ENCODE results near the gene TPPP2. TPM values are rescaled to one million over a fixed set of nuclear protein-coding genes. Genes with fewer than 3 reads are reported as not detected.

The TPPP2 gene
- total RNA-seq, 4 donors from 2014 or later: 0.67 TPM; not detected in 3

DNA sequence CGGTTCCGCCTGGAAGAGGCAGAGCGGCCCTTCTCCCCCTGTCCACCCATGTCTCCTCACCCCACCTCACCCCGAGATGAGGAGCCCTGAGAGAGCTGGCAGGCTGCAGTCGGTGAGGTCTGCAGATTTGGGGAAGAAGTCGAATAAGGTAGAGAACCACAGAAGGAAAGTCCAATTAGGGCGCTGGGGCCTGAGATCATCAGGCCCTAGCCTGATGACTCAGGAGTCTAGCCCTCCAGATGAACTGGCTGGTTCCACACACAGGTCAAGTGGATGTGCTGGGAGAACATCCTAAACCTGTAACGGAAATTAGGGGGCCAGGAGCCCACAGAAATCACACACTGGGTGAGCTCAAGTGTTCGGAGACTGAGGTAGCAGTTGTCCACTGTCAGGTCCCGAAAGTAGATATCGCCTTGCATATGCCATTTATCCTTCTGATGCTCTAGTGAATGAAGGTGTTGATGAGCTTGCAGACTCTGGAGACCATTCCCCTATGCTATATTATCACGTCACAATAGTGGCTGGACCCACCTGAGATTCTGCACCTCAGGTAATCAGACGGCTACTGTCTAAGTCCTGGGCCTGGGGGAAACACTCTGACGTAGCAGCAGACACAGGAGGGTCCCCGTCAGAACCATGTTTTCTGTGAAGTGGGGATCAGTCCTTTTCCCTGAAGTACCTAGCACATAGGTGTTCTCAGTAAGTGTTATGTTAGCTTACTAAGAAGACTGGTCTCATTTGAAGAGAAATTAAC lies 41.1 kb upstream of the TPPP2 start:
- Histone ChIP-seq H3K9me3 (no peaks in the 10 kb centered on the region), H3K4me1 (peaks cover 0 to 15% of the 10 kb centered on the region in 2 donors), H3K27me3 (no peaks in the 10 kb centered on the region), H3K27ac (peak overlapping the region; percentile 83 to 91), H3K36me3 (no peaks in the 10 kb centered on the region), H3K4me3 (peak overlapping the region; percentile 20 to 87)
- no peak for TF ChIP-seq POLR2A (IDR thresholded peaks at IDR 0.05)
- TF ChIP-seq, protein P1, sequence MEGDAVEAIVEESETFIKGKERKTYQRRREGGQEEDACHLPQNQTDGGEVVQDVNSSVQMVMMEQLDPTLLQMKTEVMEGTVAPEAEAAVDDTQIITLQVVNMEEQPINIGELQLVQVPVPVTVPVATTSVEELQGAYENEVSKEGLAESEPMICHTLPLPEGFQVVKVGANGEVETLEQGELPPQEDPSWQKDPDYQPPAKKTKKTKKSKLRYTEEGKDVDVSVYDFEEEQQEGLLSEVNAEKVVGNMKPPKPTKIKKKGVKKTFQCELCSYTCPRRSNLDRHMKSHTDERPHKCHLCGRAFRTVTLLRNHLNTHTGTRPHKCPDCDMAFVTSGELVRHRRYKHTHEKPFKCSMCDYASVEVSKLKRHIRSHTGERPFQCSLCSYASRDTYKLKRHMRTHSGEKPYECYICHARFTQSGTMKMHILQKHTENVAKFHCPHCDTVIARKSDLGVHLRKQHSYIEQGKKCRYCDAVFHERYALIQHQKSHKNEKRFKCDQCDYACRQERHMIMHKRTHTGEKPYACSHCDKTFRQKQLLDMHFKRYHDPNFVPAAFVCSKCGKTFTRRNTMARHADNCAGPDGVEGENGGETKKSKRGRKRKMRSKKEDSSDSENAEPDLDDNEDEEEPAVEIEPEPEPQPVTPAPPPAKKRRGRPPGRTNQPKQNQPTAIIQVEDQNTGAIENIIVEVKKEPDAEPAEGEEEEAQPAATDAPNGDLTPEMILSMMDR (IDR thresholded peaks at IDR 0.05): peak in 1 of 4 experiments; percentile 1
- intact Hi-C loops (cut with DNase I; ENCODE audit: low total_unique reads): no loop called here
- DNase-seq: no peak

DNA sequence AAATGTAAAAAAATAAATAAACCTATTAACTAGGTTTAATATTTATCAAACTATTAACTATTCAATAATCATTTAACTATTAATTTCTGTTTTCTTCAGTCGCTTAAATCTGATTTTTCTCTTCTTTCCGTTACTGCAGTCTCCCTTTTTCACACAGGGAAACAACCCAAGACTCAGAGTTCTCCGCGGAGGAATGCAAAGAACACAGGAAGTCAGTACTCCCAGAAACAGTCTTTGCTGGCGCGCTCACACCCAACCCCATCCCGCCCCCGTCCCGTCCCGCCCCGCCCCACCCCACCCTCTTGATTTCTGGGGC lies 40.6 kb upstream of the TPPP2 start:
- no peak for DNase-seq
- Histone ChIP-seq H3K27ac (peak overlapping the region; percentile 83 to 91), H3K4me1 (peaks cover 0 to 15% of the 10 kb centered on the region in 2 donors), H3K36me3 (no peaks in the 10 kb centered on the region), H3K4me3 (peak overlapping the region; percentile 20 to 87), H3K27me3 (no peaks in the 10 kb centered on the region), H3K9me3 (no peaks in the 10 kb centered on the region)
- TF ChIP-seq POLR2A (IDR thresholded peaks at IDR 0.05): no peak
- TF ChIP-seq, protein P1 (IDR thresholded peaks at IDR 0.05): no peak
- intact Hi-C loops (cut with DNase I; ENCODE audit: low total_unique reads): no loop called here

DNA sequence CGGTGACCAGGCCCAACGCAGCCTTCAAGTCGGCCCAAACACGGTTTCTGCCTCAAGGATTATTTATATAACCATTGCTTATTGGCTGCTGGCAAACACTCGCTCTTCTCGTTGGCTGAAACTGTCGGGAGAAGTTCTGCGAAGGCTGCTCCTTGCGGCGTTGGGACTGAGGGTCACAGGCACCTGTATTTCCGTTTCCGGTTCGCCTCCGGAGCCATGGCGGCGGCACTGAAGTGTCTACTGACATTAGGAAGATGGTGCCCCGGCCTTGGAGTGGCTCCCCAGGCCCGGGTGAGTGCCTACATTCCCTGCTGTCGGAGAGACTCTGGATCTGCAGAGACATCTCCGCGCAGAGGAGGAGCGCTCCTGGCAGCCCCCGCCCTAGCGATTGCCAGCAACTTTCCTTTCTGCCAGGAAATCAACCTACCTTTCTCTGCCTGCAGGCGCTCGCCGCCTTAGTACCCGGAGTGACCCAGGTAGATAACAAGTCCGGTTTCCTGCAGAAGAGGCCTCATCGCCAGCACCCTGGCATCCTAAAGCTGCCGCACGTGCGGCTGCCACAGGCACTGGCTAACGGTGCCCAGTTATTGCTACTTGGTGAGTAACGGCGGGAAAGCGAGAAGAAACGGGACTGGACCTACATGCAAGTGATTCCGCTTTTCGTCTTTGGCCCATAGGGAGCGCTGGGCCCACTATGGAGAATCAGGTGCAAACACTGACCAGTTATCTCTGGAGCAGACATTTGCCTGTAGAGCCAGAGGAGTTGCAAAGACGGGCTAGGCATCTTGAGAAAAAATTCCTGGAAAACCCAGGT lies 40.0 kb upstream of the TPPP2 start, which contains the start of gene METTL17:
METTL17 (plus strand) TSS at position 194 of the 814 bp plus-strand sequence; CDS start at position 217, 23 bp downstream.
- Histone ChIP-seq H3K36me3 (no peaks in the 10 kb centered on the region), H3K27me3 (no peaks in the 10 kb centered on the region), H3K4me3 (peak within 1 kb of the TSS; percentile 81 to 87), H3K9me3 (no peaks in the 10 kb centered on the region), H3K27ac (peak within 1 kb of the TSS; percentile 83 to 91), H3K4me1 (peaks cover 0 to 15% of the 10 kb centered on the region in 2 donors)
- TF ChIP-seq, protein P1 (IDR thresholded peaks at IDR 0.05): peak in 1 of 4 experiments; percentile 11
- peak; percentile 25 to 59 for TF ChIP-seq POLR2A (IDR thresholded peaks at IDR 0.05)
- intact Hi-C loops (cut with DNase I; ENCODE audit: low total_unique reads): no loop called here
- DNase-seq: peak; percentile 91 to 95

DNA sequence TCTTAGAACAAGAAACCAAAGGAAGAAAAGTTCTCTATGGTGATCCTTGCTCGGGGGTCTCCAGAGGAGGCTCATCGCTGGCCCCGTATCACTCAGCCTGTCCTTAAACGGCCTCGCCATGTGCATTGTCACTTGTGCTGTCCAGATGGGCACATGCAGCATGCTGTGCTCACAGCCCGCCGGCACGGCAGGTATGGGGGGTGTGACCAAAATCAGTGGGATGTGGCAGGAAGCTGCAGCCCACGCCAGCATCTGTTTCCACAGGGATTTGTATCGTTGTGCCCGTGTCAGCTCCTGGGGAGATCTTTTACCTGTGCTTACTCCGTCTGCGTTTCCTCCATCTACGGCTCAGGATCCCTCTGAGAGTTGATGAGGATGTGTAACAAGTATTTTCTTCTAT lies 33.5 kb upstream of the TPPP2 start:
- Histone ChIP-seq H3K9me3 (no peaks in the 10 kb centered on the region), H3K36me3 (no peaks in the 10 kb centered on the region), H3K4me3 (no peak overlapping the region), H3K4me1 (peaks cover 0 to 7% of the 10 kb centered on the region in 2 donors), H3K27me3 (no peaks in the 10 kb centered on the region), H3K27ac (no peak overlapping the region)
- no peak for DNase-seq
- no peak for TF ChIP-seq POLR2A (IDR thresholded peaks at IDR 0.05)
- TF ChIP-seq, protein P1 (IDR thresholded peaks at IDR 0.05): no peak
- intact Hi-C loops (cut with DNase I; ENCODE audit: low total_unique reads): no loop called here

DNA sequence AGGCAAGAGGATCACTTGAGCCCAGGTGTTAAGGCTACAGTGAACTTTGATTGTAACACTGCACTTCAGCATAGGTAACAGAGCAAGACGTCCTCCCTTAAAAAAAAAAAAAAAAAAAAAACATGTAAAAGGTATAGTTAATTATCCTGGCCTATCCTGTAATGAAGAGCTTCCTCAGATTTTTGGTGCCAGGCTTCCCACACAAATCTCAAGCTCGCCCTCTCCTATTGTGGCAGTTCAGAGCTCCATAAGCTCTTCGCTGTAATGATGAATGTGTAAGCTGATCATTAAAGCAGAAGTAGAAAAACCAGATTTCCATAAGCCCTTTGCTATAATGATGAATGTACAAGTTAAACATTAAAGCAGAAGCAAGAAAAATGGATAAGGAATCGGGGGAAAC lies 32.9 kb upstream of the TPPP2 start:
- H3K27me3 ChIP-seq: no peaks in the 10 kb centered on the region
- DNase-seq: no peak
- no peak overlapping the region for H3K27ac ChIP-seq
- H3K9me3 ChIP-seq: no peaks in the 10 kb centered on the region
- H3K36me3 ChIP-seq: no peaks in the 10 kb centered on the region
- H3K4me1 ChIP-seq: peaks cover 0 to under 1% of the 10 kb centered on the region in 2 donors
- intact Hi-C loops (cut with DNase I; ENCODE audit: low total_unique reads): no loop called here
- TF ChIP-seq POLR2A (IDR thresholded peaks at IDR 0.05): no peak
- TF ChIP-seq, protein P1 (IDR thresholded peaks at IDR 0.05): no peak
- no peak overlapping the region for H3K4me3 ChIP-seq
